Fibroblast of lung (primary cell): ENCODE results near the gene ZNF385D. TPM values are rescaled to one million over a fixed set of nuclear protein-coding genes. Genes with fewer than 3 reads are reported as not detected.
A peak's percentile ranks its signal among the peaks of the same experiment; 100 is the strongest.

ENCODE experiments used
- DNase-seq, 2 donors: peaks; one replicate each; pipeline versions ENCODE4 v3.0.0 to v3.0.0-alpha.2; 2010; ENCODE audit warnings: low read depth in 2 of 2
- H2AFZ ChIP-seq: 2 replicates; pipeline ENCODE4 v1.5.1; 2012; ENCODE audit warnings: low read length, control low read depth, inconsistent platforms
- H3K27ac ChIP-seq: 2 replicates; pipeline ENCODE4 v1.5.1; 2011; ENCODE audit warnings: low read length, control low read depth; ENCODE audit not compliant: insufficient read depth
- H3K27me3 ChIP-seq: 2 replicates; pipeline ENCODE4 v1.5.1; 2011; ENCODE audit warnings: mild to moderate bottlenecking, low read length; ENCODE audit not compliant: control insufficient read depth, insufficient read depth
- H3K36me3 ChIP-seq: 2 replicates; pipeline ENCODE4 v1.5.1; 2011; ENCODE audit warnings: low read length; ENCODE audit not compliant: control insufficient read depth, insufficient read depth
- H3K4me1 ChIP-seq: 2 replicates; pipeline ENCODE4 v1.5.1; 2011; ENCODE audit warnings: low read length; ENCODE audit not compliant: control insufficient read depth, insufficient read depth; ENCODE audit errors: extremely low read depth
- H3K4me2 ChIP-seq: 2 replicates; pipeline ENCODE4 v1.5.1; 2011; ENCODE audit warnings: low read length, control low read depth; ENCODE audit not compliant: insufficient read depth; ENCODE audit errors: extremely low read depth
- H3K4me3 ChIP-seq, 4 experiments: fragments of 200-600 bp in 1 of 4; sonication (generic) in 1 of 4; replicated peaks in 1 of 4; 2 replicates each; pipeline ENCODE4 v1.5.1; 2011 to 2016; ENCODE audit warnings: low read length in 4 of 4, low read depth in 3 of 4, mild to moderate bottlenecking in 3 of 4, control low read depth in 2 of 4, inconsistent platforms in 1 of 4, mixed read lengths in 1 of 4; ENCODE audit not compliant: insufficient read depth in 1 of 4; ENCODE audit errors: control extremely low read depth in 1 of 4
- H3K79me2 ChIP-seq: 2 replicates; pipeline ENCODE4 v1.5.1; 2012; ENCODE audit warnings: mild to moderate bottlenecking, low read length, inconsistent platforms; ENCODE audit not compliant: control insufficient read depth, insufficient read depth
- H3K9ac ChIP-seq: 2 replicates; pipeline ENCODE4 v1.5.1; 2011; ENCODE audit warnings: mild to moderate bottlenecking, low read length, control low read depth; ENCODE audit not compliant: insufficient read depth
- H3K9me3 ChIP-seq: 2 replicates; pipeline ENCODE4 v1.5.1; 2012; ENCODE audit warnings: low read depth, low read length; ENCODE audit not compliant: control insufficient read depth, insufficient read depth
- H4K20me1 ChIP-seq: 2 replicates; pipeline ENCODE4 v1.5.1; 2011; ENCODE audit warnings: low read length; ENCODE audit not compliant: control insufficient read depth, insufficient read depth; ENCODE audit errors: extremely low read depth
- CTCF ChIP-seq, 2 donors: IDR thresholded peaks in 1 of 2; conservative IDR thresholded peaks in 1 of 2; 1 replicate in 1 of 2; 2 replicates in 1 of 2; pipeline ENCODE4 v1.5.1; 2011 to 2012; ENCODE audit warnings: low read length in 2 of 2, control low read depth in 1 of 2, inconsistent platforms in 1 of 2, low read depth in 1 of 2, mild to moderate bottlenecking in 1 of 2
- EZH2 ChIP-seq: IDR thresholded peaks from 2 replicates; pipeline ENCODE4 v1.5.1; 2012; ENCODE audit warnings: low read length, control low read depth, mild to moderate bottlenecking; ENCODE audit errors: missing control alignments
- polyA plus RNA-seq, 2 donors: library from polyadenylated mRNA; depleted of rRNA in 1 of 2; stranded (reverse) in 1 of 2; unstranded in 1 of 2; fragments of >200 nt; gene quantifications; 2 replicates each; pipeline ENCODE4 v1.2.1, GENCODE V29; 2011 to 2012; ENCODE audit warnings: missing spikeins in 1 of 2
- total RNA-seq: library from RNA; depleted of rRNA; stranded (reverse); fragments of >200 nt; gene quantifications from 2 replicates; pipeline ENCODE4 v1.2.1, GENCODE V29; 2014

ZNF385D gene
- total and polyA plus RNA-seq, 2 donors (not counting 1 experiment from before 2014, with no cell fraction given) = 0.83 to 1.9 TPM

DNA sequence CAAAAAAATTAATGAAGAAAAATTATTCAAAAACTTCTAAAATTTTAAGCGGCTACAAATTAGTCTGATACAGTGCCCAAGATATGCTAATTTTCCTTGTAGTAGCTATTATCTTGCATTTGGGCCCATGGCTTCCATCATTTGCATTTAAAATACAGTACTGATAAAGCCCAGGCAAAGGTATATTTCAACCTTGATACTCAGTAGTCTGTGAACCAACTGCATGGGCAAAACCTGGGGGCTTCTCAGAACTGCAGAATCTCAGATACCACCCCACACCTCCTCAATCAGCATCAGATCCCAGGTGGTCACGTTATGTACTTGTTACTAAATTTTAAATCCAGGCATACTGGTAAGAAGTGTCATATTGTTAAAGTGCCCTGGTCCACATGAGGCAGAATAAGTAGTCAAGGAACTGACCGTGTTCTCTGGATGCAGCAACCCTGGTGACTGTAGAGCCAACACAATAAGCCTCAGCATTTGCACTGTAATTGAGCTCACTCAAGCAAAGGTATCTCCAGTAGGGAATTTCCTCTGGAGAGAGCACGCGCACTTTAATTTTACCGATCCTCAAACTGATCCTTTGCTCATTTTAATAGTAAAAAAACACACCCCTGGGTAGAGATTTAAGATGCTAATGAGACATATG lies 31.9 kb downstream of the ZNF385D start:
- peak in 1 of 2 donors; percentile 41 for DNase-seq
- H3K27ac ChIP-seq = no peak overlapping the region
- H3K9ac ChIP-seq = no peak overlapping the region
- no peaks in the 10 kb centered on the region for H3K79me2 ChIP-seq
- H3K9me3 ChIP-seq = no peaks in the 10 kb centered on the region
- no peaks in the 10 kb centered on the region for H3K36me3 ChIP-seq
- no peak overlapping the region for H3K4me2 ChIP-seq
- peaks cover 4% of the 10 kb centered on the region for H3K4me1 ChIP-seq
- no peaks in the 10 kb centered on the region for H4K20me1 ChIP-seq
- no peak overlapping the region for H3K4me3 ChIP-seq
- no peak overlapping the region for H2AFZ ChIP-seq
- no peaks in the 10 kb centered on the region for H3K27me3 ChIP-seq
- TF ChIP-seq EZH2 = no peak
- TF ChIP-seq CTCF (conservative IDR thresholded peaks at IDR 0.05 in 1 of 2, IDR thresholded peaks at IDR 0.05 in 1 of 2; ENCODE audit: low read depth in 1 of 2, low read length in 2 of 2) = no peak

GRCh38 chr3:21718161-21718765 lies 32.7 kb downstream of the ZNF385D start:
- Histone ChIP-seq H3K27me3 (no peaks in the 10 kb centered on the region), H3K27ac (peak overlapping the region; percentile 17), H3K79me2 (no peaks in the 10 kb centered on the region), H3K9ac (no peak overlapping the region), H3K4me3 (no peak overlapping the region), H3K36me3 (no peaks in the 10 kb centered on the region), H3K9me3 (no peaks in the 10 kb centered on the region), H3K4me2 (peak overlapping the region; percentile 77), H4K20me1 (no peaks in the 10 kb centered on the region), H3K4me1 (peaks cover 4% of the 10 kb centered on the region), H2AFZ (no peak overlapping the region)
- DNase-seq = peak; percentile 95 to 100
- no peak for TF ChIP-seq EZH2
- TF ChIP-seq CTCF (conservative IDR thresholded peaks at IDR 0.05 in 1 of 2, IDR thresholded peaks at IDR 0.05 in 1 of 2; ENCODE audit: low read depth in 1 of 2, low read length in 2 of 2) = no peak

DNA sequence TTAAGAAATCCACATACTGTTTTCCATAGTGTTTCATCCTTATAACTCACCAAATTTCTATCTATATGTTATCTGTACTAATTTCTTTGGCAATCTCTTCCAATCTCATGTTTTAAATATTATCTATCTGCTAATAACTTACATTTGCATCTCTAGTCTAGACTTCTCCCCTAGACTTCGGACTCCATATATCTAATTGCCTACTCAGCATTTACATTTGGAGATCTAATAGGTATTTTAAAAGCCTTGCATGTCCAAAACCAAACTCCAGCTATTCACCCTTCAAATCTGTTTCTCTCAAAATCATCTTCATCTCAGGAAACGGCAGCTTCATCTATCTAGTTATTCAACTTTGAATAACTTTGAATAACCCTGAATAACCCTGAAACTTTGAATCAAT lies 35.3 kb downstream of the ZNF385D start:
- H3K27ac ChIP-seq = no peak overlapping the region
- no peak overlapping the region for H3K9ac ChIP-seq
- H3K4me1 ChIP-seq = peaks cover 4% of the 10 kb centered on the region
- no peaks in the 10 kb centered on the region for H3K27me3 ChIP-seq
- no peaks in the 10 kb centered on the region for H3K9me3 ChIP-seq
- TF ChIP-seq EZH2 (no peak), CTCF (conservative IDR thresholded peaks at IDR 0.05 in 1 of 2, IDR thresholded peaks at IDR 0.05 in 1 of 2; ENCODE audit: low read depth in 1 of 2, low read length in 2 of 2) (no peak)
- no peak overlapping the region for H2AFZ ChIP-seq
- H3K4me2 ChIP-seq = no peak overlapping the region
- H3K36me3 ChIP-seq = no peaks in the 10 kb centered on the region
- no peak overlapping the region for H3K4me3 ChIP-seq
- H4K20me1 ChIP-seq = no peaks in the 10 kb centered on the region
- no peaks in the 10 kb centered on the region for H3K79me2 ChIP-seq
- no peak for DNase-seq
